Panc1 (cell line): Measurements from ENCODE around the gene TMCO4.

Experiments
- CTCF ChIP-seq: fragments of 450-650 bp; IDR thresholded peaks from 2 replicates; pipeline ENCODE4 v1.5.1; 2017; ENCODE audit warnings: mild to moderate bottlenecking
- POLR2AphosphoS5 ChIP-seq: IDR thresholded peaks from 2 replicates; pipeline ENCODE4 v1.6.1; 2012; ENCODE audit warnings: mild to moderate bottlenecking, low read depth, low read length, moderate library complexity
- REST ChIP-seq, 2 experiments: IDR thresholded peaks; 2 replicates each; pipeline ENCODE4 v1.6.1; 2011 to 2012; ENCODE audit warnings: low read depth in 2 of 2, control low read depth in 1 of 2, low read length in 1 of 2, mild to moderate bottlenecking in 1 of 2, moderate library complexity in 1 of 2; ENCODE audit not compliant: insufficient read depth in 1 of 2
- SIN3A ChIP-seq: IDR thresholded peaks from 2 replicates; pipeline ENCODE4 v1.6.1; 2012; ENCODE audit warnings: low read depth, mild to moderate bottlenecking, low read length, moderate library complexity, borderline replicate concordance; ENCODE audit not compliant: insufficient read depth

- TF ChIP-seq POLR2AphosphoS5 = no peak
- TF ChIP-seq CTCF = no peak
- no peak for TF ChIP-seq SIN3A
- TF ChIP-seq REST (IDR thresholded peaks at IDR 0.05; ENCODE audit: insufficient read depth in 1 of 2, low read depth in 2 of 2, low read length in 1 of 2) = no peak
Observed at GRCh38 chr1:19776933-19777332, 22.8 kb downstream of the TMCO4 start.
